AG09309 (cell line): ENCODE results near the gene ASPSCR1.

ENCODE experiments used
- DNase-seq: peaks from one replicate; pipeline ENCODE4 v3.0.0-alpha.2; 2010; ENCODE audit warnings: low read depth
- H3K4me3 ChIP-seq: 2 replicates; pipeline ENCODE4 v1.5.1; 2011; ENCODE audit warnings: mild to moderate bottlenecking, low read depth, low read length, moderate library complexity; ENCODE audit not compliant: control insufficient read depth
- CTCF ChIP-seq: IDR thresholded peaks from 2 replicates; pipeline ENCODE4 v1.5.1; 2011; ENCODE audit warnings: mild to moderate bottlenecking, low read depth, low read length, inconsistent platforms; ENCODE audit not compliant: insufficient read depth, control insufficient read depth; ENCODE audit errors: missing control alignments

Gene ASPSCR1

GRCh38 chr17:82008258-82008940 is 31.0 kb downstream of the ASPSCR1 start:
- no peak overlapping the region for H3K4me3 ChIP-seq
- DNase-seq: no peak
- TF ChIP-seq CTCF: no peak

- no peak overlapping the region for H3K4me3 ChIP-seq
- no peak for TF ChIP-seq CTCF
- no peak for DNase-seq
Observed at GRCh38 chr17:82008941-82009405, 31.5 kb downstream of the ASPSCR1 start.

GRCh38 chr17:82009413-82009812 is 32.0 kb downstream of the ASPSCR1 start:
- no peak for DNase-seq
- H3K4me3 ChIP-seq: no peak overlapping the region
- no peak for TF ChIP-seq CTCF

GRCh38 chr17:82010575-82011525 is 33.4 kb downstream of the ASPSCR1 start:
- no peak for TF ChIP-seq CTCF

GRCh38 chr17:82011617-82012187 is 34.3 kb downstream of the ASPSCR1 start:
- no peak for DNase-seq
- no peak overlapping the region for H3K4me3 ChIP-seq
- no peak for TF ChIP-seq CTCF

More at GRCh38 chr17:82010575-82011525, 33.4 kb downstream of the ASPSCR1 start:
- no peak for DNase-seq
- H3K4me3 ChIP-seq: no peak overlapping the region

GRCh38 chr17:82012261-82012639 is 34.8 kb downstream of the ASPSCR1 start:
- no peak for TF ChIP-seq CTCF
- DNase-seq: no peak
- no peak overlapping the region for H3K4me3 ChIP-seq
